DMS53 treated with DMSO at 0.1 percent for 48 hours (cell line): ENCODE results near the gene TMEM151B.

ENCODE experiments used
- DNase-seq: peaks from one replicate; lab custom pipeline; 2025; ENCODE audit not compliant: unreplicated experiment; lab: John Stamatoyannopoulos, UW

The TMEM151B gene

GRCh38 chr6:44250067-44250717 is 20.1 kb upstream of the TMEM151B start:
- DNase-seq, result no peak

DNA sequence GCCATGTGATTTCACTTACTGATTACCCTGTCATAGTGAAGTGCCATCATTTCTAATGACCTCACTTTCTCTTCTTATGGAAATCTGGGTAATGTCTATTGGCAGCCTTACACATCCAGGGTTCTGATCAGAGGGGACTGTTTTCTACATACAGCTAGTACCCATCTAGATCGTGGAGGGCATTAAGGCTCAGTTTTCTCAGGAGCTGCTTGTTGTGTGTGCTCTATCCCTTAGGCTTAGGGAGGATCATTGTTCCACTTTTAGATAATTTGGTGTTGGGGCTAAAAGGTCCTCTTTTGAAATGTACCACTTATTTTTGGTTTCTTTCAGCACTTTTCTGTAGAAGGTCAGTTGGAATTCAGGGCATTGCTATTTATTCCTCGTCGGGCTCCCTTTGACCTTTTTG is 19.5 kb upstream of the TMEM151B start:
- DNase-seq, result no peak

GRCh38 chr6:44251576-44252524 is 18.4 kb upstream of the TMEM151B start:
- no peak for DNase-seq

- DNase-seq, result peak; percentile 38
Observed at GRCh38 chr6:44253307-44254101, 16.7 kb upstream of the TMEM151B start.

- DNase-seq, result no peak
Observed at GRCh38 chr6:44254191-44255104, 15.8 kb upstream of the TMEM151B start.

GRCh38 chr6:44255105-44255808 is 15.0 kb upstream of the TMEM151B start:
- no peak for DNase-seq

GRCh38 chr6:44255871-44256774 is 14.1 kb upstream of the TMEM151B start:
- DNase-seq, result peak; percentile 41

- peak; percentile 41 for DNase-seq
Observed at GRCh38 chr6:44256775-44257024, 13.6 kb upstream of the TMEM151B start.

DNA sequence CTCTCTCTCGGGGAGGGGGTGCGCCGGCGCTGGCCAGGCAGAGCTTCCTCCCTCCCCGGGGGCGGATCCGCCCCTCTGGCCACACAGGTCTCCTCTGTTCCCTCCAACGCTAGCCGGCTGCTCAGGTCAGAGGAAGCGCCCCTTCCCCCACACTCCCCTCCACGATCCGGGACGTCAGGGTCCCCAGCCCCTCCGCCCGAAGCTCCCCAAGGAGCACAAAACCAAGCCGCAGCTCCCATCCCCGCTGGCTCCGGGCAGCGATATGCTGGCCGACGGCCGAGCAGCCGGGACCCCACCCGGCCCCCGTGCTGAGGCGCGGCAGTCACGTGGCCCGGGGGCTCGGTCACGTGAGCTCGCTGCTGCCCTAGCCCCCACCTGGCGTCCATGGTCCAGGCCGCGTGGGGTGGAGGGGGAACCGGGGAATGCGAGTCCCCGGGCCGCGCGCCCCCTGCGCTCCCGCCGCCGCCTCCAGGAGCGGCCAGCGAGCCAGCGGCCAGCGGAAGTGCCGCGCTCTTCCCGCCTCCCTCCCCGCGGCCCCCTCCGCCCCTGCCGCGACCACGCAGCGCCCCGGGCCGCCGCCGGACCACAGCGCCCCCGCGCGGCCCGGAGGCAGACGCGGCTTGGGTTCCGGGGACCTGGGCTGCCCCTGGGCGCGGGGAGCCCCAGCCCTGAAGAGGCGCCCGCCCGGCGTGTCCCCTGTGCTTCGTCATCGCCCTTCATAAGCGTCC is 13.1 kb upstream of the TMEM151B start, which contains the start of gene SLC35B2:
Gene SLC35B2 (minus strand): TSS at position 504 of the 728 bp plus-strand sequence. CDS start 118 bp downstream, at position 386.
- DNase-seq, result peak; percentile 48

DNA sequence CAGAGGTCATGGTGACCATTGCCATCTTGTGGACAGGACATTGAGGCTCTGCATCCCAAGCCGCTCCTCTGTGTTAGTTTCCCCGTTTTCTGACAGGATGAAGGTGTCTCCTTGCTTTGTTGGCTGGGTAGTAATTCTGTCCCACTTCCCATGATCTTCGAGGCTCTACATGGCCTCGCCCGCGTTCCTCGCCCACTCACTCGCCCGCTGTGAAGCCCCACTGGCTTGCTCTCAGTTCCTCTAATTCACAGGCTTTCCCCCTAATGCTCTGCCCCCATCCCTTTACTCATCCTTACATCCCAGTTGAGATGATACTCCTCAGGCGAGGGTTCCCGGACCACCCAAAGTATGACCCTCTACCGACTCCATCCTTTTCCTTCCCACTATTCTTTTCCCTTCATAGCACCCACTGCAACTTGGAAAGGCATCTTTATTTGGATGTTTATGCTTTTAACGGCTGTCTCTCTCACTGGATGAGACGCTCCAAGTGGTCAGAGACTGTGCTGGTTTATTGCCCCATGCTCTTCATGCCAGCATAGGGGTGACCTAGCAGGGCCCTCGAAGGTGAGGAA is 12.4 kb upstream of the TMEM151B start:
- DNase-seq, result no peak

GRCh38 chr6:44258325-44258863 is 11.9 kb upstream of the TMEM151B start:
- no peak for DNase-seq

GRCh38 chr6:44258921-44259320 is 11.3 kb upstream of the TMEM151B start:
- no peak for DNase-seq

DNA sequence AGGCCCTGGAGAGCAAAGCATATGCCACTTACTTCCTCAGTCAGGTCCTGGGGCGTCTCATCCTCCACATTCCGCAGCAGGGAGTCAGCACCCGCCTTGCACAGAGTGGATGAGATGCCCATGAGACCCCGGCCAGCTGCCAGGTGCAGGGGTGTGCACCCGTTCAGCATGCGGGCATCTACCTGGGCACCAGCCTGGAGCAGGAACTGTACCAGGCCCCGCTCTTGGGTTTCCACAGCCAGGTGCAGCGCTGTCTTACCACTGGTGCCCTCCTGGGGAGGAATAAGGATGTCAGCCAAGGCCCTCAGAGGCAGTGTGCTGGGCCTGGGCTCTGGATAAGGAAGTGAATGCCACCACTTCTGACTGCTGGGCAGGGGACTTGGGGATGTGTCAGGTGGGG is 10.2 kb upstream of the TMEM151B start:
- DNase-seq, result no peak

GRCh38 chr6:44260451-44261297 is 9.6 kb upstream of the TMEM151B start:
- DNase-seq, result no peak

DNA sequence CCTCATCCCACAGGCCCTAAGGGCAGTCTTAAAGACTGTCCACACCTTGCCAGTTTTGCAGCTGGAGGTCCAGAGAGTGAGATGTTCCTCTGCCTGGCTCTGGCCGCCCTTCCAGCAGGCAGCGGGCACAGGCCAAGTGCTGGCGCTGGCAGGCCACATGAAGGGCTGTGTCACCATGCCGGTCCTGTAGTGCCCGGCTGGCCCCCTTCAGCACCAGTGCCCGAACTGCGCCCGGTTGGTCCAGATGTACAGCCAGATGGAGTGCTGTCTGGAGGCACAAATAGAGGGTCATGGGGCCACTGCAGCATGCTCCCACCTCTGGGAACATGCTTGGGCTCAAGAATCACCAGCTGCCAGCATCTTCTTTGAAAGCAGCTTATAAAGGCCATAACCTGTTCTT is 8.7 kb upstream of the TMEM151B start:
- DNase-seq, result no peak

GRCh38 chr6:44262467-44263353 is 7.5 kb upstream of the TMEM151B start:
- DNase-seq, result no peak
